Prostate gland (tissue), 2 donors: ENCODE results near the gene GRIP2.

Experiments used
- CTCF ChIP-seq, 4 experiments: fragments of 200-600 bp in 2 of 4; fragments of 450-650 bp in 2 of 4; sonication (generic) in 2 of 4; IDR thresholded peaks; 1 replicate in 3 of 4; 2 replicates in 1 of 4; pipeline ENCODE4 v1.5.1; 2016 to 2019; ENCODE audit warnings: antibody characterized with exemption in 4 of 4, mild to moderate bottlenecking in 2 of 4, moderate library complexity in 2 of 4
- POLR2A ChIP-seq: fragments of 450-650 bp; IDR thresholded peaks from one replicate; pipeline ENCODE4 v1.6.1; 2016; ENCODE audit warnings: antibody characterized with exemption, mild to moderate bottlenecking

GRCh38 chr3:14517601-14518431 is 22.3 kb downstream of the GRIP2 start:
- no peak for TF ChIP-seq CTCF (IDR thresholded peaks at IDR 0.05)
- no peak for TF ChIP-seq POLR2A
